Measurements from ENCODE around the gene MCRIP2. TPM values are rescaled to one million over a fixed set of nuclear protein-coding genes. Genes with fewer than 3 reads are reported as not detected.

MCRIP2 gene
- total RNA-seq, 1 experiment from 2014 or later: 44.6 TPM

- Mint-ChIP-seq H3K4me1 (ENCODE audit: insufficient read depth, unreplicated experiment) (peaks cover 55% of the 10 kb centered on the region), H3K27ac (ENCODE audit: low read depth, unreplicated experiment) (peak overlapping the region; percentile 59), H3K27me3 (ENCODE audit: insufficient read depth, unreplicated experiment) (no peaks in the 10 kb centered on the region), H3K9me3 (ENCODE audit: unreplicated experiment) (no peaks in the 10 kb centered on the region), H3K4me3 (ENCODE audit: unreplicated experiment) (peak overlapping the region; percentile 91), H3K36me3 (ENCODE audit: insufficient read depth, unreplicated experiment) (peaks cover 59% of the 10 kb centered on the region)
- TSS peak; percentile 12 for BruUV-seq (replicated peaks)
- ChIA-PET POLR2A (interaction anchor here (0.6 to 5.7 kb wide), 18 partner anchors 9 to 168 kb away, joined by 3 to 88 read pairs (median 6); partner anchors contain the start of genes CAPN15, JMJD8, MCRIP2 and METTL26), CTCF (interaction anchor here (0.9 to 1.8 kb wide), 9 partner anchors 13 to 75 kb away, joined by 3 to 18 read pairs (median 4); partner anchors contain the start of gene RHOT2)
- DNase-seq (ENCODE audit: unreplicated experiment): peak; percentile 81
- TF ChIP-seq CTCF (IDR thresholded peaks at IDR 0.05; ENCODE audit: unreplicated experiment): no peak
- intact Hi-C loops (cut with micrococcal nuclease): loop anchor here (2.0 kb wide), 1 partner anchor 43 kb away; the partner anchor contains the start of gene METTL26
These were observed 48.2 kb upstream of the MCRIP2 start for GRCh38 chr16:593406-593805.

- CTCF ChIA-PET: interaction anchor here (0.6 to 1.5 kb wide), 8 partner anchors 14 to 347 kb away, joined by 3 to 6 read pairs (median 4); partner anchors contain the start of gene RHOT2
- Mint-ChIP-seq H3K4me1 (ENCODE audit: insufficient read depth, unreplicated experiment) (peaks cover 55% of the 10 kb centered on the region), H3K36me3 (ENCODE audit: insufficient read depth, unreplicated experiment) (peaks cover 58% of the 10 kb centered on the region)
These were observed 47.8 kb upstream of the MCRIP2 start for GRCh38 chr16:593807-594206.

GRCh38 chr16:595094-595528 lies 46.5 kb upstream of the MCRIP2 start:
- ChIA-PET POLR2A (interaction anchor here (3.1 to 5.7 kb wide), 2 partner anchors 27 to 67 kb away, joined by 23 to 88 read pairs; partner anchors contain the start of gene CAPN15), CTCF (no interaction called here)
- BruUV-seq (replicated peaks): no TSS peak
- Mint-ChIP-seq H3K9me3 (ENCODE audit: unreplicated experiment) (no peaks in the 10 kb centered on the region), H3K4me3 (ENCODE audit: unreplicated experiment) (no peak overlapping the region), H3K36me3 (ENCODE audit: insufficient read depth, unreplicated experiment) (peaks cover 54% of the 10 kb centered on the region), H3K27me3 (ENCODE audit: insufficient read depth, unreplicated experiment) (no peaks in the 10 kb centered on the region), H3K27ac (ENCODE audit: low read depth, unreplicated experiment) (peak overlapping the region; percentile 59), H3K4me1 (ENCODE audit: insufficient read depth, unreplicated experiment) (peaks cover 55% of the 10 kb centered on the region)
- intact Hi-C loops (cut with micrococcal nuclease): no loop called here
- DNase-seq (ENCODE audit: unreplicated experiment): no peak
- TF ChIP-seq CTCF (IDR thresholded peaks at IDR 0.05; ENCODE audit: unreplicated experiment): no peak

More at GRCh38 chr16:593807-594206, 47.8 kb upstream of the MCRIP2 start:
- DNase-seq (ENCODE audit: unreplicated experiment): no peak
- no peaks in the 10 kb centered on the region for H3K27me3 Mint-ChIP-seq (ENCODE audit: insufficient read depth, unreplicated experiment)
- intact Hi-C loops (cut with micrococcal nuclease): loop anchor here (2.0 kb wide), 1 partner anchor 43 kb away; the partner anchor contains the start of gene METTL26
- H3K27ac Mint-ChIP-seq (ENCODE audit: low read depth, unreplicated experiment): peak overlapping the region; percentile 59
- no peak for TF ChIP-seq CTCF (IDR thresholded peaks at IDR 0.05; ENCODE audit: unreplicated experiment)
- POLR2A ChIA-PET: interaction anchor here (0.6 to 5.7 kb wide), 15 partner anchors 8 to 223 kb away, joined by 3 to 88 read pairs (median 11); partner anchors contain the start of genes CAPN15, JMJD8, MCRIP2 and METTL26
- H3K9me3 Mint-ChIP-seq (ENCODE audit: unreplicated experiment): no peaks in the 10 kb centered on the region
- H3K4me3 Mint-ChIP-seq (ENCODE audit: unreplicated experiment): peak overlapping the region; percentile 91
- no TSS peak for BruUV-seq (replicated peaks)

- H3K36me3 Mint-ChIP-seq (ENCODE audit: insufficient read depth, unreplicated experiment): peaks cover 49% of the 10 kb centered on the region
- no peaks in the 10 kb centered on the region for H3K27me3 Mint-ChIP-seq (ENCODE audit: insufficient read depth, unreplicated experiment)
- no peak for DNase-seq (ENCODE audit: unreplicated experiment)
- POLR2A ChIA-PET: interaction anchor here (0.8 to 1.4 kb wide), 2 partner anchors 26 to 40 kb away, joined by 3 to 4 read pairs; partner anchors contain the start of gene METTL26
- peak overlapping the region; percentile 80 for H3K27ac Mint-ChIP-seq (ENCODE audit: low read depth, unreplicated experiment)
- BruUV-seq (replicated peaks): no TSS peak
- TF ChIP-seq CTCF (IDR thresholded peaks at IDR 0.05; ENCODE audit: unreplicated experiment): no peak
- CTCF ChIA-PET: interaction anchor here (0.6 to 1.3 kb wide), 2 partner anchors 14 to 388 kb away, joined by 3 to 4 read pairs; no protein-coding TSS in a partner anchor
- H3K4me1 Mint-ChIP-seq (ENCODE audit: insufficient read depth, unreplicated experiment): peaks cover 47% of the 10 kb centered on the region
- H3K4me3 Mint-ChIP-seq (ENCODE audit: unreplicated experiment): no peak overlapping the region
- H3K9me3 Mint-ChIP-seq (ENCODE audit: unreplicated experiment): no peaks in the 10 kb centered on the region
- intact Hi-C loops (cut with micrococcal nuclease): no loop called here
These were observed 45.5 kb upstream of the MCRIP2 start for GRCh38 chr16:595942-596735.
